ENCODE measurements around the gene RUNDC3A.

DNA sequence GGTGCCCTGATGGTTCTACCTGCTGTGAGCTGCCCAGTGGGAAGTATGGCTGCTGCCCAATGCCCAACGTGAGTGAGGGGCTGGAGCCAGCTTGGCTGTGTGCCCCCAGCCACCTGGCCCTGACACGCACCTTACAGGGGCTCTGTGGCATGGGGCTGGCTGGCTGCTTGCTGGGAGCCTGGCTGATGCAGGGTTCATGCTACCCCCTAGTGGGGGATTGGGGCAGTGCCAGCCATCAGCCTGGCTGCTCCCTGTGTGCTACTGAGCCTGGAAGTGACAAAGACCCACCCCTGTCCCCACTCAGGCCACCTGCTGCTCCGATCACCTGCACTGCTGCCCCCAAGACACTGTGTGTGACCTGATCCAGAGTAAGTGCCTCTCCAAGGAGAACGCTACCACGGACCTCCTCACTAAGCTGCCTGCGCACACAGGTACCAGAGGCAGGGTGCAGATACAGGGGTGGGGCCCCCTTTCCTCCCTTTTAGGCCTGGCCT is 42.4 kb downstream of the RUNDC3A start:
- TF ChIP-seq, protein P1, sequence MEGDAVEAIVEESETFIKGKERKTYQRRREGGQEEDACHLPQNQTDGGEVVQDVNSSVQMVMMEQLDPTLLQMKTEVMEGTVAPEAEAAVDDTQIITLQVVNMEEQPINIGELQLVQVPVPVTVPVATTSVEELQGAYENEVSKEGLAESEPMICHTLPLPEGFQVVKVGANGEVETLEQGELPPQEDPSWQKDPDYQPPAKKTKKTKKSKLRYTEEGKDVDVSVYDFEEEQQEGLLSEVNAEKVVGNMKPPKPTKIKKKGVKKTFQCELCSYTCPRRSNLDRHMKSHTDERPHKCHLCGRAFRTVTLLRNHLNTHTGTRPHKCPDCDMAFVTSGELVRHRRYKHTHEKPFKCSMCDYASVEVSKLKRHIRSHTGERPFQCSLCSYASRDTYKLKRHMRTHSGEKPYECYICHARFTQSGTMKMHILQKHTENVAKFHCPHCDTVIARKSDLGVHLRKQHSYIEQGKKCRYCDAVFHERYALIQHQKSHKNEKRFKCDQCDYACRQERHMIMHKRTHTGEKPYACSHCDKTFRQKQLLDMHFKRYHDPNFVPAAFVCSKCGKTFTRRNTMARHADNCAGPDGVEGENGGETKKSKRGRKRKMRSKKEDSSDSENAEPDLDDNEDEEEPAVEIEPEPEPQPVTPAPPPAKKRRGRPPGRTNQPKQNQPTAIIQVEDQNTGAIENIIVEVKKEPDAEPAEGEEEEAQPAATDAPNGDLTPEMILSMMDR (optimal IDR thresholded peaks at IDR 0.05 in 1 of 3, IDR thresholded peaks at IDR 0.05 in 1 of 3, conservative IDR thresholded peaks at IDR 0.05 in 1 of 3; ENCODE audit: extremely low read depth in 1 of 3, insufficient read depth in 2 of 3, low read length in 3 of 3) = peak; percentile 83 to 91 (median 89)
- no peak for TF ChIP-seq EZH2 (IDR thresholded peaks at IDR 0.05; ENCODE audit: low read length)
